HG03378 (cell line): ENCODE data around the gene RAD18.

Experiments used
- ATAC-seq: cut with Tn5 transposase; IDR thresholded peaks from one replicate; pipeline ENCODE4 v1.9.1; 2021; ENCODE audit warnings: mild to moderate bottlenecking, moderate library complexity; ENCODE audit not compliant: unreplicated experiment

Gene RAD18

DNA sequence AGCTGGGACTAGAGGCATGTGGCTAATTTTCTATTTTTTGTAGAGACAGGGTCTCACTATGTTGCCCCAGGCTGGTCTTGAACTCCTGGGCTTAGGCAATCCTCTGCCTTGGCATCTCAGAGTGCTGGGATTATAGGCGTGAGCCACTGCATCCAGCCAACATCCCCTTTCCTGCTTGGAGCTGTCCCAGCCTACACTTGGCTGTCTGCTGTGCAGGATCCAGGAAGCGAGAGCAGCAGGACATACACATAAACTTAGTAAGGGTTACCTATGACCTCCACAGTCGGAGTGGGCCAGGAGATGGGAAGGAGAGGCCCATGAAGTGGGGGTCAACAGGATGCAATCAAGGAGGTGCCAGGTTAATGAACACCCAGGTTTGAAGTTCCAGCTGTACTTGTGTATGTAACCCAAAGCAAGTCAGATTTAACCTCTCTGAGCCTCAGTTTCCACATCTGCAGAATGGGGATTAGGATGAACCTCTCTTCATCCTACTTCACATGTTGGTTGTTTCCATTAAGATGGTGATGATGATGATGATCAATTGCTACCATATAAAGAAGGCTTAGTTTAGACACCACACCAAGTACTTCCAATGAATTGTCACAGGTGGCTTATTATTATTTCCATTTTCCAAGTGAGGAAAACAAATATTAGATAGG lies 124.4 kb downstream of the RAD18 start:
- no peak for ATAC-seq

DNA sequence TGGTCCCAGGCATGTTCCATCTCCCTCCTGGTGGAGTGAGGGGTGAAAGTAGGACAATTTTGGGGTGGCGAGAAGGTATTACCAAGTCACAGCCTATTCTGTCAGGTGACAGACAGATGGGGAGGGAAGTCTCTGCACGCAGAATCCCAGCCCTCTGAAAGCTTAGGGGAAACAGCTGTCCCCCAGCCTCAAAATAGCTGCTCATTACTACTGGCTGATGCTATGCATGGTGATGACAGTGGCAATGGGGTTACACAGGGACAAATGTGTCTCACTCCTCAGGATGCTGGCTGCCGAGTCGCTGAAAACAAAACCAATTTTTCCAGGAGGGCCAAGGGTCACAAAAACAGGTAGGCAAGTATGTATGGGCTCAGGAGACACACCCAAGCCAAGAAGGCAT lies 125.0 kb downstream of the RAD18 start:
- ATAC-seq = no peak

DNA sequence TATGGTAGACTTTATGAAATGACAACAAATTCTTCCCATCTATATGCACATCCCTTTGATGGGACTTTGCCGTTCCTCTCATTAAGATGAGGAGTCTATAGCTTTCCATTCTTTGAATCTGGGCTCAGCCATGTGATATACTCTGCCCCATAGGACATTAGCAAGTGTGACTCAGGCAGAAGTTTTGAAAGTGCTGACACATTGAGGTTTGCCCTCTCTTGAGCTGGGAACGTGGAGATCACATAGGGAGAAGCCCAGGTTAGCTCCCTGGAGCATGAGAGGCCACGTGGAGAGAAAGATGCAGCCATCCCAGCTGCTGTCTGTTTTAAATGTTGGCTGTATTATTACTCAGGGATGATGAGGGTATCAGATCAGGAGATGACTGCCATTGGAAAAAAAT lies 126.1 kb downstream of the RAD18 start:
- ATAC-seq = no peak

DNA sequence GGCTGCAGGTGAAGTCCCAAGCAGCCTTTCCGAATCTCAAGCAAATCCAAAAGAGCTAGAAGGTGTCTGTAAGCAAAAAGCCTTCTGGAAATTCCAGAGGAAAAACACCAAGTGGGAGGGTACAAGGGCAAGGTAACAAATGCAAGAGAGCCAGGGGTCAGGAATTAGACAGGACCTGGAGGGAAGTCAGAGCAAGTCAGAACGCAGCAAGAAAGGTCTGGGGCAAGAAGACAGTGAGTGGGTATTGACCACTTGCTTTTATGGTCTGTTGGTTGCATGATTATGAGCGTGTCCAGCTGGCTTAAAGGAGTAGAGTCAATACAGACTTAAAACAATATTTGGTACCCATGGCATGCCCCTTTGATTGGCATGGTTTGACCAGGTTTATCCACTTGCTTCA lies 127.2 kb downstream of the RAD18 start:
- ATAC-seq = no peak

DNA sequence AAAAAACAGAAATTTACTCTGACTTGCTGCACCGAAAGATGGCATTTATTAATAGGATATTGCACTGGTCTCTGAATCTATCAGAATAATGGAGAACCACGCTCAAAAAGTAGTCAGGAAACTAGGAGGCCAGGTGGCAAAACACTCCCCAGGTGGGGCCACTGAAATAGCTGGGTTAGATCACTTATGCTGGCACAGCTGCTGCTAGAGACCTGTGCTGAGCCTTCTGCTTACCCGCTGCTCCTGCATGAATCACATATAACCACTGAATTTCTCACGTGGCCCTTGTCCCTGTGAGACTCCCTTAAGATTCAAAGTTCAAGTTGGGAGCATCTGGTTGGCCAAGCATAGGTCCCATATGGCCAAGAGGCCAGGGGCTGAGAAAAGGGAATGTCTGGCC lies 127.9 kb downstream of the RAD18 start:
- ATAC-seq = no peak

DNA sequence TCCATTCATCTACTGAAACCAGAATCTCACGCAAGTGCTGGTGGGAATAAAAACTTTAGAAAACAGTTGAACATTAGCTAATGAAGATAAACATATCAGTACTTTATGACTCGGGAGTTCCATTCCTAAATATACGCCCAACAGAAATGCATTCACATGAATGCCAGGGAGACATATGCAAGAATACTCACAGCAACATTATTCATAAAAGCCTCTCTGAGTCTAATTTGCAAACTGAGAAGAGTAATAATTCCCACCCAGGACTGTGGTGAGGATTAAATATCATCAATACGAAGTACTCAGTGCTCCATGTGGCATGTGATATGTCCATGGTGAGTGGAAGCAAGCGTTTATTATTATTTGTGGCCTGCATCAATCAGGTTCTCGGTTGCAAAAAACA lies 128.3 kb downstream of the RAD18 start:
- no peak for ATAC-seq

DNA sequence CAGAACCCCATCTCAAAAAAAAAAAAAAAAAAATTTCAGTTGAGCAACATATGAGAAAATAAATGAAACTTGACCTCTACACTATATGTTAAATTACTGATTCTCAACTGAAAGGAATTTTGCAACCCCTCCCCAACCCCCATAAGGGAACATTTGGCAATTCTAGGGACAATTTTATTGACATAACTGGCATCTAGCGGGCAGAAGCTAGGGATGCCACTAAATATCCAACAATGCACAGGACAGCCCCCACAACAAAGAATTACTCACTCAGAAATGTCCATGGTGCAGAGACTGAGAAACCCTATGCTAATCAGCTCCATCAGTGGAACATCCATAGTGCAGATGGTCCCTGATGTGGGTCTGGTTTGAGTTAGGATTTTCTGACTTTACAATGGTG lies 135.6 kb downstream of the RAD18 start:
- no peak for ATAC-seq
